ENCODE data around the gene JADE3. TPM values are rescaled to one million over a fixed set of nuclear protein-coding genes. Genes with fewer than 3 reads are reported as not detected.

JADE3 gene
- total RNA-seq, 1 experiment from 2014 or later, result 17.0 TPM

GRCh38 chrX:46917622-46918021, 5.4 kb downstream of the JADE3 start:
- intact Hi-C loops (cut with micrococcal nuclease; ENCODE audit: unreplicated experiment), result no loop called here
- no peaks in the 10 kb centered on the region for H3K27me3 Mint-ChIP-seq (ENCODE audit: unreplicated experiment)
- H3K36me3 Mint-ChIP-seq (ENCODE audit: insufficient read depth, unreplicated experiment), result peaks cover 13% of the 10 kb centered on the region
- TF ChIP-seq CTCF (IDR thresholded peaks at IDR 0.05; ENCODE audit: unreplicated experiment), result no peak
- no TSS peak for BruUV-seq (replicated peaks)
- CTCF ChIA-PET, result interaction anchor here (0.6 to 0.7 kb wide), 2 partner anchors 8 to 68 kb away, joined by 3 to 4 read pairs; no protein-coding TSS in a partner anchor
- H3K9me3 Mint-ChIP-seq (ENCODE audit: low read depth, unreplicated experiment), result peaks cover 2% of the 10 kb centered on the region
- H3K4me3 Mint-ChIP-seq (ENCODE audit: low read depth, unreplicated experiment), result no peak overlapping the region
- no peak for DNase-seq
- peaks cover 13% of the 10 kb centered on the region for H3K4me1 Mint-ChIP-seq (ENCODE audit: low read depth, unreplicated experiment)
- no peak overlapping the region for H3K27ac Mint-ChIP-seq (ENCODE audit: unreplicated experiment)

DNA sequence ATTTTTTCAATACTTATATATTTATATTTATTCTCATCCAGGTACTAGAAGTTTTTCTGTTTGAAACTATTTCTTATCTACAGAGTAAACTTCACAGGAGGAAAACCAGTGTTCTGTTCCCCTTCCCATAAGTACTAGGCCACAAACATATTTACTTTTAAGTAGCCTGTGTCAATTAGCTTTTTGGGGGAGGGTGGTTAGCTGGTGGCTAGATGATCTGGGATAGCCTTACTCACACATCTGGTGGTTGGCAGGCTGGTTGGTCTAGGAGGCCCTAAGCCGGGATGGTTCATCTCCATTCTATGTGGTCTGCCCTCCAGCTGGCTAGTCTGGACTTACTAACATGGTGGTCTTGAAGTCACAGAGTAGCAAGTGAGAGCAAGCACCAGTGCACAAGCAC, 6.2 kb downstream of the JADE3 start:
- BruUV-seq (replicated peaks), result no TSS peak
- H3K27ac Mint-ChIP-seq (ENCODE audit: unreplicated experiment), result no peak overlapping the region
- CTCF ChIA-PET, result interaction anchor here (0.6 kb wide), 1 partner anchor 1550 kb away, joined by 4 read pairs; no protein-coding TSS in a partner anchor
- no peak for TF ChIP-seq CTCF (IDR thresholded peaks at IDR 0.05; ENCODE audit: unreplicated experiment)
- peaks cover 2% of the 10 kb centered on the region for H3K9me3 Mint-ChIP-seq (ENCODE audit: low read depth, unreplicated experiment)
- peaks cover 5% of the 10 kb centered on the region for H3K36me3 Mint-ChIP-seq (ENCODE audit: insufficient read depth, unreplicated experiment)
- no peaks in the 10 kb centered on the region for H3K27me3 Mint-ChIP-seq (ENCODE audit: unreplicated experiment)
- intact Hi-C loops (cut with micrococcal nuclease; ENCODE audit: unreplicated experiment), result no loop called here
- H3K4me3 Mint-ChIP-seq (ENCODE audit: low read depth, unreplicated experiment), result no peak overlapping the region
- no peak for DNase-seq
- peaks cover 13% of the 10 kb centered on the region for H3K4me1 Mint-ChIP-seq (ENCODE audit: low read depth, unreplicated experiment)

DNA sequence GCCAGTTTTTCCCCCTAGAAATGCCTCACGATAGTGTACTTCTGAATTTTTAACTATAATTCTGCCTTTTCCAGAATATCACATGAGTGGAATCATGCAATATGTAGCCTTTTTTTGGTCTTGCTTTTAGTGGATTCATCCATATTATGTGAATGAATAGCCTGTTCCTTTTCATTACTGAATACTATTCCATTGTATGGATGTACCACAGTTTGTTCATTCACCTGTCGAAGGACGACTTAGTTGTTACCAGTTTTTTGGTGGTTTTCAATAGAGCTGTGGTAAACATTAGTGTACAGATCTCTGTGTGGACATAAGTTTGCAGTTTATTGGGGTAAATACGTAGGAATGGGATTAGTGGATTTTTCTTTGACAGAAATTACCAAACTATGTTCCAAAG, 8.0 kb downstream of the JADE3 start:
- CTCF ChIA-PET, result no interaction called here
- intact Hi-C loops (cut with micrococcal nuclease; ENCODE audit: unreplicated experiment), result no loop called here
- no peak for DNase-seq
- no peaks in the 10 kb centered on the region for H3K36me3 Mint-ChIP-seq (ENCODE audit: insufficient read depth, unreplicated experiment)
- H3K27ac Mint-ChIP-seq (ENCODE audit: unreplicated experiment), result no peak overlapping the region
- TF ChIP-seq CTCF (IDR thresholded peaks at IDR 0.05; ENCODE audit: unreplicated experiment), result no peak
- H3K27me3 Mint-ChIP-seq (ENCODE audit: unreplicated experiment), result no peaks in the 10 kb centered on the region
- H3K4me1 Mint-ChIP-seq (ENCODE audit: low read depth, unreplicated experiment), result peaks cover 1% of the 10 kb centered on the region
- no peak overlapping the region for H3K4me3 Mint-ChIP-seq (ENCODE audit: low read depth, unreplicated experiment)
- peaks cover 2% of the 10 kb centered on the region for H3K9me3 Mint-ChIP-seq (ENCODE audit: low read depth, unreplicated experiment)
- BruUV-seq (replicated peaks), result no TSS peak

DNA sequence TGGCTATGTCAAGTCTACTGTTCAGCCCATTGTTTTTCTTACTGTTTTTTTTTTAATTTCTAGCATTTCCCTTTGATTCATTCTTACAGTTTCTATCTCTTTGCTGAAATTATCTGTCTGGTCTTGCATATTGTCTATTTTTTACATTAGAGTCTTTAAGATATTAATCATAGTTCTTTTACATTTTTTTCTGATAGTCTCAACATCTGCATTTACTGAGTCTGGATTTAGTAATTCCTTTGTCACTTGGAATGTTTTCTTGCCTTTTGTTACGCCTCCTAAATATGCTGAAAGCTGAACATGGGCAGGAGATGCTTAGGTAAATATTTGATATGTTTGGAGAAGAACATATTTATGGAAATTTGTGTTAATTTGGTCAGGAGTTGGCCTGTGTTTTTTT, 10.4 kb downstream of the JADE3 start:
- Mint-ChIP-seq H3K27ac (ENCODE audit: unreplicated experiment) (no peak overlapping the region), H3K4me3 (ENCODE audit: low read depth, unreplicated experiment) (no peak overlapping the region), H3K9me3 (ENCODE audit: low read depth, unreplicated experiment) (peaks cover 2% of the 10 kb centered on the region), H3K4me1 (ENCODE audit: low read depth, unreplicated experiment) (no peaks in the 10 kb centered on the region), H3K36me3 (ENCODE audit: insufficient read depth, unreplicated experiment) (no peaks in the 10 kb centered on the region), H3K27me3 (ENCODE audit: unreplicated experiment) (no peaks in the 10 kb centered on the region)
- CTCF ChIA-PET, result no interaction called here
- BruUV-seq (replicated peaks), result no TSS peak
- DNase-seq, result no peak
- intact Hi-C loops (cut with micrococcal nuclease; ENCODE audit: unreplicated experiment), result no loop called here
- no peak for TF ChIP-seq CTCF (IDR thresholded peaks at IDR 0.05; ENCODE audit: unreplicated experiment)
